GM23338 (cell line): Measurements from ENCODE around the gene CD93.

Experiments used
- CREB1 ChIP-seq: fragments of 250-450 bp; sonication (Bioruptor Pico); IDR thresholded peaks from 2 replicates; pipeline ENCODE4 v1.5.0; 2020; ENCODE audit warnings: low read depth, mild to moderate bottlenecking, moderate library complexity
- CTCF ChIP-seq, 2 experiments: fragments of 200-600 bp in 1 of 2; sonication (generic) in 1 of 2; conservative IDR thresholded peaks; 2 replicates each; pipeline versions ENCODE4 v1.5.1 to v1.6.1; 2016 to 2017; ENCODE audit warnings: antibody characterized with exemption in 2 of 2, low read depth in 2 of 2, mild to moderate bottlenecking in 2 of 2, moderate library complexity in 1 of 2
- EZH2 ChIP-seq: fragments of 200-600 bp; sonication (generic); IDR thresholded peaks from one replicate; pipeline ENCODE4 v1.8.0; 2017; ENCODE audit warnings: antibody characterized with exemption, mild to moderate bottlenecking, low read depth; ENCODE audit not compliant: unreplicated experiment
- EZH2phosphoT487 ChIP-seq: fragments of 200-600 bp; sonication (generic); IDR thresholded peaks from one replicate; pipeline ENCODE4 v1.8.1; 2018; ENCODE audit warnings: antibody characterized with exemption; ENCODE audit not compliant: unreplicated experiment
- JUNB ChIP-seq: IDR thresholded peaks from one replicate; pipeline ENCODE4 v1.6.1; 2016; ENCODE audit warnings: antibody characterized with exemption; ENCODE audit not compliant: unreplicated experiment
- NANOG ChIP-seq: IDR thresholded peaks from 2 replicates; pipeline ENCODE4 v1.6.1; 2016; ENCODE audit warnings: antibody characterized with exemption, borderline replicate concordance
- POLR2AphosphoS5 ChIP-seq: IDR thresholded peaks from 2 replicates; pipeline ENCODE4 v1.6.1; 2016; ENCODE audit warnings: antibody characterized with exemption, low read depth
- REST ChIP-seq: IDR thresholded peaks from one replicate; pipeline ENCODE4 v1.6.1; 2018; ENCODE audit warnings: antibody characterized with exemption; ENCODE audit not compliant: unreplicated experiment
- STAT1 ChIP-seq: IDR thresholded peaks from one replicate; pipeline ENCODE4 v1.6.1; 2016; ENCODE audit warnings: antibody characterized with exemption; ENCODE audit not compliant: unreplicated experiment
- ZNF114 ChIP-seq: fragments of 250-450 bp; sonication (Bioruptor Pico); IDR thresholded peaks from 2 replicates; pipeline ENCODE4 v1.5.0; 2020; ENCODE audit warnings: mild to moderate bottlenecking, moderate library complexity

- TF ChIP-seq CTCF (conservative IDR thresholded peaks at IDR 0.05; ENCODE audit: low read depth in 2 of 2), result no peak
- no peak for TF ChIP-seq EZH2phosphoT487
- TF ChIP-seq EZH2, result no peak
- TF ChIP-seq REST, result no peak
- no peak for TF ChIP-seq POLR2AphosphoS5
- no peak for TF ChIP-seq STAT1
- TF ChIP-seq CREB1 (CRISPR knock-in tag), result no peak
- no peak for TF ChIP-seq NANOG
- TF ChIP-seq ZNF114 (CRISPR knock-in tag), result no peak
- TF ChIP-seq JUNB, result no peak
These were observed 9.4 kb upstream of the CD93 start for GRCh38 chr20:23095499-23095898.
